ENCODE data around the gene TLE4. TPM values are rescaled to one million over a fixed set of nuclear protein-coding genes. Genes with fewer than 3 reads are reported as not detected.
A peak's percentile ranks its signal among the peaks of the same experiment; 100 is the strongest.

TLE4 gene
- total and polyA plus RNA-seq, 8 donors: 21.6 to 38.3 (median 33.8) TPM

DNA sequence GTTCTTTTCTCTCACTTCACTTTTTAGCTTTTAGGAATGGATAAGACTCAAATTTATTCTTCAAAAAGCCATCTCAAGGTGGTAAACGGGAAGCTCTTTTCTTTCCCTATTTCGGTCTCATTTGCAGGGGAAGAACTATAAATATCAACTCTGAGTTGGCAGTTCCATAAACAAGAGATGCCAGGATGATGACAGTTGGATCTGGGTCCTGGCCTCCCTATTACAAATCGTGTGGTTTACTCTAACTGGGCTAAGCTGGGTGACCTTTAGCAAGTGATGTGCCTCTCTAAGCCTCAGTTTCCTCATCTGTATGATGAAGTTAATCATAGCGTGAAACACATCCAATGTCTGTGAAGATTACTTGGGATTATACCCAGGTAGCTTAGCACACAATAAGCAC, 44.2 kb downstream of the TLE4 start:
- H3K27ac ChIP-seq: no peak overlapping the region
- no peaks in the 10 kb centered on the region for H3K36me3 ChIP-seq
- ATAC-seq: no peak
- intact Hi-C loops (cut with DNase I): no loop called here
- TF ChIP-seq, protein P1, sequence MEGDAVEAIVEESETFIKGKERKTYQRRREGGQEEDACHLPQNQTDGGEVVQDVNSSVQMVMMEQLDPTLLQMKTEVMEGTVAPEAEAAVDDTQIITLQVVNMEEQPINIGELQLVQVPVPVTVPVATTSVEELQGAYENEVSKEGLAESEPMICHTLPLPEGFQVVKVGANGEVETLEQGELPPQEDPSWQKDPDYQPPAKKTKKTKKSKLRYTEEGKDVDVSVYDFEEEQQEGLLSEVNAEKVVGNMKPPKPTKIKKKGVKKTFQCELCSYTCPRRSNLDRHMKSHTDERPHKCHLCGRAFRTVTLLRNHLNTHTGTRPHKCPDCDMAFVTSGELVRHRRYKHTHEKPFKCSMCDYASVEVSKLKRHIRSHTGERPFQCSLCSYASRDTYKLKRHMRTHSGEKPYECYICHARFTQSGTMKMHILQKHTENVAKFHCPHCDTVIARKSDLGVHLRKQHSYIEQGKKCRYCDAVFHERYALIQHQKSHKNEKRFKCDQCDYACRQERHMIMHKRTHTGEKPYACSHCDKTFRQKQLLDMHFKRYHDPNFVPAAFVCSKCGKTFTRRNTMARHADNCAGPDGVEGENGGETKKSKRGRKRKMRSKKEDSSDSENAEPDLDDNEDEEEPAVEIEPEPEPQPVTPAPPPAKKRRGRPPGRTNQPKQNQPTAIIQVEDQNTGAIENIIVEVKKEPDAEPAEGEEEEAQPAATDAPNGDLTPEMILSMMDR (IDR thresholded peaks at IDR 0.05): no peak
- H3K9me3 ChIP-seq: no peaks in the 10 kb centered on the region
- H3K4me1 ChIP-seq: peaks cover 0 to 42% of the 10 kb centered on the region in 2 donors
- no peak overlapping the region for H3K4me3 ChIP-seq
- no peak for DNase-seq
- no peaks in the 10 kb centered on the region for H3K27me3 ChIP-seq

DNA sequence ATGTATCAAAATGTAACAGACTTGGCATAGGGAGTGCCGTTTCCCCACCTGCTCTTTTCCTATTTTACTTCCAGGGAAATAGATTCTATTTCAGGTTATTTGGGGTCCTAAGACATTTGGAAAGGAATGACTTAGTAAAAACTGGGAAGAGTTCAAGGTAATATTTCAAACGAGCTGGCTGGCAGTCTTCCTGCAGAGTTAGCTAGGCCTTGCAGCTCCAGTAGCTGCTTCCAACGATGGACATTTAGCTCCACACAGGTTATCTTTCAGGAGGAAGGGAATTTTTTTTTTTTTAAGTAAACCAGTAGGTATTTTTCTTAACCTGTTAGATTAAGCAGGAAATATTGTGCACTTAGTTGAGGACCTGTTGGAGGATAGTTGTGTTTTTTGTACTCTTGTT, 45.2 kb downstream of the TLE4 start:
- intact Hi-C loops (cut with DNase I): no loop called here
- Histone ChIP-seq H3K27ac (no peak overlapping the region), H3K27me3 (no peaks in the 10 kb centered on the region), H3K4me3 (no peak overlapping the region), H3K4me1 (peaks cover 0 to 32% of the 10 kb centered on the region in 2 donors), H3K9me3 (no peaks in the 10 kb centered on the region), H3K36me3 (no peaks in the 10 kb centered on the region)
- ATAC-seq: no peak
- DNase-seq: no peak
- TF ChIP-seq, protein P1 (IDR thresholded peaks at IDR 0.05): no peak

DNA sequence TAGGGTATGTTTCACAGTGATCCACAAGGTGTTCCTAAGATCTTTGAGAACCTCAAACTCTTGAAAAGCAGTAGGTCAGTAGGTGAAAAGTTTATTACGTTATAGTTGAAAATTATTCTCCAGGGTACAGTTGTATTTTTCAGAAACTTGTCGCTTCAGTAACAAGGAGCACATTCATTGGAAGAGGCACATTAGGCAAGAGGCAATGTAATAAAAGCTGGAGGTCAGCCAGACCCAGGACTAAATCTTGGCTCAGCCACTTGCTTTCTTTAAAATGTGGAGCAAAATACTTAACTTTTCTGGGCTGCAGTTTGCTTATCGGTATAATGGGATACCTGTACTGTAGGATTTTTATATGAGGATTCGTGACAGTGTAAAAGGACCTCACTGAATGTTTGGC, 45.6 kb downstream of the TLE4 start:
- ATAC-seq (no peak), DNase-seq (peak in 2 of 4 donors; percentile 8 to 50)
- Histone ChIP-seq H3K4me3 (no peak overlapping the region), H3K4me1 (peaks cover 0 to 28% of the 10 kb centered on the region in 2 donors), H3K36me3 (no peaks in the 10 kb centered on the region), H3K27me3 (no peaks in the 10 kb centered on the region), H3K27ac (no peak overlapping the region), H3K9me3 (no peaks in the 10 kb centered on the region)
- intact Hi-C loops (cut with DNase I): no loop called here
- TF ChIP-seq, protein P1 (IDR thresholded peaks at IDR 0.05): no peak

DNA sequence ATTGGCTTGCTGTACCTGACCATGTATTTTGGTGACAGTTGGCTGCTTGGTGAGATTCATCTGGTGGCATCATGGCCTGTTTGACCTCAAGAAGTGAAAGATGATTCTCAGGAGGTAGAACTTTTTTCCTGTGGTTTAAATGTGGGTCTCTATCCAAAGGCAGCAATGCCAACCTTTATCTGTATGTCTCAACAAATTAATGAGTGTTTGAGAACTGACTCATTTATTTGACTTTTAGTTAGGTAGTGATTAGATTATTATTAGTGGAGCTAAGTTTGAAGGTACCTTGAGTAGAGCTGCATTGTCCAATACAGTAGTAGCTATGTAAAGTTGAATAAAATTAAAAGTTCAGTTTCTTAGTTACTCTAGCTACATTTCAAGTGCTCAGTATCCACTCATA, 48.2 kb downstream of the TLE4 start:
- H3K9me3 ChIP-seq: no peaks in the 10 kb centered on the region
- no peak overlapping the region for H3K27ac ChIP-seq
- H3K4me1 ChIP-seq: peaks cover 0 to 33% of the 10 kb centered on the region in 2 donors
- TF ChIP-seq, protein P1 (IDR thresholded peaks at IDR 0.05): no peak
- H3K36me3 ChIP-seq: no peaks in the 10 kb centered on the region
- H3K27me3 ChIP-seq: no peaks in the 10 kb centered on the region
- no peak overlapping the region for H3K4me3 ChIP-seq
- ATAC-seq (no peak), DNase-seq (no peak)
- intact Hi-C loops (cut with DNase I): no loop called here

DNA sequence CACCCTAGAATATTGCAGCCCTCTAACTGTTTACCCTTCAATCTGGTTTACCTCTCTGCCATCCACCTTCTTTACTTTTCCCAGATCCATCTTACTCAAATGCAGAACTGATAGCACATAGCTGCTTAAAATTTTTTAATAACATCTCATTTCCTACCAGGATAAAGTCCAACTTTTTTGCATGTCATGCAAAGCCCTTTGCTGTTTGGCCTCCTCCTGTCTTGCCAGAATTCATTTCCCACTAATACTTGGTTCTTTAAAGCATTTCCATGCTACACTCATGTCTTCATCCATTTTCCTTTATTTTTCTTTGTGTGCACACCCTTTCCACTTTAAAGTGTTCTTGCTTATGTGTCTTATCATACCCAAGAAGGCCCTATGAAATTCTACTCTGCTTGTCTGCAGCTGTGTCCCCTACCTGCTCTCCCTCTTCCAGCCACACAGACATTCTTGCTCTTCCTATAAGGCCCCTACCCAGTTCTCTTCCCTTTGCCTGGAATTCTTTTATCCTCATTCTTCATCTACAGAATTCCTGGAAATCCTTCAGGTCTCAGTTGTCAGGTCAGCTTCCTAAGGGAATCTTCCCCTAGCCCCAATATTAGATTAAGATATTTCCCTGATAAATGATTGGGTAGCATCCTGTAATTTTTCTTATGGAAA, 50.3 kb downstream of the TLE4 start:
- H3K27me3 ChIP-seq: no peaks in the 10 kb centered on the region
- H3K4me3 ChIP-seq: no peak overlapping the region
- no peaks in the 10 kb centered on the region for H3K9me3 ChIP-seq
- intact Hi-C loops (cut with DNase I): no loop called here
- DNase-seq: no peak
- H3K36me3 ChIP-seq: no peaks in the 10 kb centered on the region
- no peak for ATAC-seq
- H3K27ac ChIP-seq: peak overlapping the region in 1 of 2 donors; percentile 16
- TF ChIP-seq, protein P1 (IDR thresholded peaks at IDR 0.05): no peak
- H3K4me1 ChIP-seq: peaks cover 0 to 31% of the 10 kb centered on the region in 2 donors
